GM19351 (cell line): ENCODE measurements around the gene IHH.

Source experiments
- ATAC-seq: cut with Tn5 transposase; IDR thresholded peaks from one replicate; pipeline ENCODE4 v1.9.1; 2021; ENCODE audit warnings: mild to moderate bottlenecking, moderate library complexity; ENCODE audit not compliant: unreplicated experiment

The IHH gene

DNA sequence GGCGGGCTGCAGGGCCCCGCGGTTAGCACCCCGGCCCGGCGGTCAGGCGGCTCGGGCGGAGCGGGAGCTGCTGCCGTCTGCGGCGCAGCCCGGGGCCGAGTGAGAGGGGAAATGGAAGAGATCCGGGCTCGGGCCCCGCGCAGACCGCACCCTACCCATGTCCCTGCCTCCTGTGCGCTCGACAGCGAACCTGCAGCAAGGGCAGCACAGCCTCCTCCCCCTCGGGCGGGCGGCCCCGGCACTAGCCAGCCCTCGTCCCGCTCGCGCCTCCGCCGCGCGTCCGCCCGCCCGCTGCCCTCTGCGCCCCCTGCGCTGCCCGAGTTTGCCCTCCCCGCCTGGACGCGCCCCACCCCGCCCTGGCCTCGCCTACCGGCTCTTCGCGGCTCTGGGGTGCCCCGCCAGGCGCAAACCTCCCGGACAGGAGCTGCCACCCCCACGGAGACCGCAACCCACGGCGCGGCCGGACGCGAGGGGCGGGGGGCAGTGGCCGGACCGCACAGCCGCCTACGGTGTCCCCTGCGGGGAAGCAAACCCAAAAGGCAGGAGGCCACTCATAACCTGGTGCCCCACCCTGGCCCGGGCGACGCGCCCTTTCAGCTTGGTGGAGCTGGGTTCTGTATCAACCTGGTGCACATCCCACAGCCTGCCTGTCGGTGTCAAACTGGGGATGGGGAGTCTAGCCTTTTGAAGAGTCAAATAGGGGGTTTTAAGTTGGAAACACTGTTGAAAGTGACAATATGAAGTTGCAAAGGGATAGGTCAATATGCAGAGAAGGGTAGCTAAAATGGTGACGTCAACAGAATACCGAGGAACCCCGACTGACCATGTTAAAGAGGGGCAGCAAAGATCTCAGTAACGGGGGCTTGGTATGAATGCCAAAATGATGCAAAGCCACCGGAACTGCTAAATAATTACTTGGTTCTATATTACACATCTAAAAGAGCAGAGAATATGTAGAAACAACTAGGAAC lies at the start of gene IHH:
Gene IHH, minus strand, starts transcription at position 101 of the 971 bp plus-strand sequence. CDS start 454 bp downstream, outside the sequence.
- no peak for ATAC-seq

DNA sequence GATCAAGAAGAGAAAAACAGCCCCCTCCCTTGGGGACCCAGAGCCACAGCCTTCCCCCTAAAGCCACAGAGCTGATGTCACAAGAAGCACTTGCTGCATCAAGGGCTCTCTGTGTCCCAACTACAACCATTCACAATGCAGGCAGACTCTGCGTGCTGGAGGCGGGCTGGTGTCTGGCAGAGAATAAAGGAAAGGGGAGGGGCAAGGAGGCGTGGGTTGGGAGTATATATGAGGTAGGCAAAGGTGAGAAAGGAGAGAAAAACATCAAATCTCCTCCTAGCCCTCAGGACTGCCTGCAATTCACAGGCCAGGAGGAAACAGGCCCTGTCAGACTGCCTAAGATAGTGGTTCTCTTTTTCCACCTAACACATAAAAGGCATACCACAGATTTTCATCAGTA lies 48.8 kb upstream of the IHH start:
- ATAC-seq = no peak

DNA sequence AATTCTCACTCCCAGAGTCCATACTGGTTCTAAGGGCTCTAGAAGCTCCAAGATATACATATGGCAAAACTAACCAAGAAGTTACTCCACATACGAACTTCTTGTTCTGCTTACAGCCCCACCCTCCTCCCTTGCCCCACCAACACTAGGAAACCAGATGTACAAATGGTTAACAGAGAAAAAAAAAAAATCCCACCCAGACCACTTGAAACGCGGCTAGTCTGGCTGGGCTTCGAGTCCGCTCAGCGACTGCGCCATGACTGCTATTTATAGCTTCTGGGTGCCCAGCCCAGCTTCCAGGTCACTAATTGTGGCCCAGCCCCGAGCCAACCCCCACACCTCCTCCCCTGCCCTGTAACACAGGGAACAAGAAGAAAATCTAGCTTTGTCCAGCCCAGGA lies 47.0 kb upstream of the IHH start:
- ATAC-seq = no peak

DNA sequence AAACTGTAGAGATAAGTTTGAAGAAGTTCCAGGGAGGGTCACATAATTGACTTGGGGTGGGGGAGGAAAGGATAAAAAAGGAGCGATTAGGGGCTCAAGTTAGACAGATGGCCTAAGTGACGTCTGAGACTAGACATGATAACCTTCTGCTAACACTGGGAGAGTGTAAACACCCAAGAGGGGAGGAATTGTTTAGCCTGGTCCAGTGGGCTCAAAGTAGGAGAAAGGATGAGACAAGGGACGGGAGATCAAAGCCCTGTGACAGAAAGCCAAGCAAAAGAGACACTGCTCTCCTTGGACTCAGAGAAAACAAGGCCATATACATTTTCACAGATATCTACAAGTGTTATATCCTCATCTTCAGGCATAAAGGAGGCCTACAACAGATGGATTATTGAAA lies 45.5 kb upstream of the IHH start:
- ATAC-seq = no peak

DNA sequence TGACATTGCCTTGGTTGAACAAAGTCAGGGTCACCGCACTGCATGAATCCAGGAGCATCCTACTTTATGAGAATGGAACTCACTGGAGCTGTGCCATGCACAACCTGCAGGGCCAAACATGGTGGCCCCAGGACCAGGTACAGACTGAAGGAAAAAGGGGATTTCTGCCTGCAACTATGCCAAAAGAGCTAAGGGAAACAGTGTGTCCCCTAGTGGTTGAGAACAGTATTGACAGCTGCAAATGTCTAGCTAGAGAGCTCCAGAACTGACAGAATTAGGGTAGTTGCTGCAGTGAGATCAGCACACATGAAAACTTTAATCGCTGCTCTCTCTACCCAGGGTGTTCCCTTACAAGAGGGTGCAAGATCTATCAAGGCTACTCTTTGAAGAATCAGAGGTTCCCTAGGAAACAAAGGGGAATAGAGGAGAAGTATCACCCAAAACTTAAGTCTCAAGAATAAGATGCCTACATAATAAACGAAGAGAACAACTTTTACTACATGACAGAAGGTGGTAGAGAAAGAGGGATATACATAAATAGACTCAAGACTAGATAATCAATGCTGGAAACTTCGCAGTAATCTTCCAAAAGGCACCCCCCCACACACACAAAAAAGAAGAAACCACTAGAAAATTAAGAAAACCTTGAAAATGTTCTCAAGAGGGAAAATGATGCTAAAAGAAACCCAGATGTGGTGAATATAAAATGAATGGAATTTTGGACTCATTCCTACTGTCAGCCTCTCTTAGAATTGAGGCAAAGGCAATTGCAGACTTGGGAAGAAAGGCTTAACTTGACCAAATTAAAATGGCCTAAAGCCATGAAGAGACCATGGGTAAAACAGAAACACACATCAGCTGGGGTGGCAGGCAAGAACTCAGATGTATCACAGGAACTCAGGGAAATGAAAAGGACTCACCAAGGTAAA lies 43.6 kb upstream of the IHH start:
- peak; percentile 68 for ATAC-seq

DNA sequence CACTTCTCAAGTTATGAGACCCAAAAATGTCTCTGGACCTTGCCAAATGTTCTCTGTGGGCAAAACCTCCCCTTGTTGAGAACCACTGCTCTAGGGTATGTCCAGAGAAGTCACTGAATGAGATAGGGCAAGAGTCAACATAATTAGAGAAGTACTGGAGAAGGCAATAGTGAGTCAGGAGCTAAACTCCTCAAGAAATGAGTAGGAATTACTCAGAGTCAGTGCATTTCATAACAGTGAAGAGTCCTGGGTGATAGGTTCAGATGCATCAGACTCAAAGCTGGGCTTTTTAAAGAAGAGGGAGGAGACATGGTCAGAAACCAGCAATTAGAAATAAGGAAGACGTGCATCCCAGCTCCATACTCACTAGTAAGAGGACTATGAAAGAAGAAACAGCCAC lies 38.6 kb upstream of the IHH start:
- no peak for ATAC-seq

DNA sequence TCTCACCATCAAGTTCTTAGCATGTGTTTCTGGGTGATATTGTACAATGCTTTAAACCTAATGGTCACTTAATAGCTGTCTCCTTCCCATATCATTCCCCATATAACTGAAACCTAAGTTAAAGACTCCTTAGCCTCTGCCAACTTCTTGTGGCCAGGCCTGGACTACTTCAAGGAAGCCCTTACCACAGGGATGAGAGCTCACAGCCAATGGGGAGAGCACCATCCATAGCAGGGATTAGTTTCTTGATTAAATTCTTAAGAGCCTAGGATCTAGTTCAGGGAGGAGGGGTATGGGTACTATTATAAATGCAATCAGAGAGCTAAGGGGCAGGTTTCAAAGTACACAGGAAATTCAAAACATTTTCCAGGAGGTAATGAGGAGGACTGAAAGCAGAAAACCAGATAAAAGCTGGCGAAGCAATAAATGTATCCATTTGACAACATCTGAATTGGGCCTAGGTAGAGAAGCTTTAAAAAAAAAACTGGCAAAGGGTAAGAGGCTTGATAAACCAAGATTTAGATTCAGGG lies 34.8 kb upstream of the IHH start:
- ATAC-seq = no peak

DNA sequence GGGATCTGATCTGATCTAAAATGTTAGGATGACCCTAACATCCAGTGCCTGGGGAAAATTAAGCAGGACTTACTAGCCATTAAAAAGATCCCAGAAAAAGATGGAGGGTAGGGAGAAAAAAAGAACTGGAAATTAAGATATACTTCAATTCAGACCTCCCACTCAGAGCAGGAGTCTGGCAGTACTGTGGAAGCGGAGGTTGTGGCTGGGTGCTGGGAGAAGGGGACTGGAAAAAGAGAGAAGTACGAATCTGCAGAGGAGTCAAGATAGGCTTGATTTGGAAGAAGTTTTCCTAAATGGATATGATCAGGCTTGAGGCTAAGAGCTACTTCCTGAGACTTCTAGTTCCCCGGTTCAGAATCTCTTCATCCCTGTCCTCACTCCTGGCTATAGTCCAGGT lies 33.5 kb upstream of the IHH start:
- no peak for ATAC-seq

DNA sequence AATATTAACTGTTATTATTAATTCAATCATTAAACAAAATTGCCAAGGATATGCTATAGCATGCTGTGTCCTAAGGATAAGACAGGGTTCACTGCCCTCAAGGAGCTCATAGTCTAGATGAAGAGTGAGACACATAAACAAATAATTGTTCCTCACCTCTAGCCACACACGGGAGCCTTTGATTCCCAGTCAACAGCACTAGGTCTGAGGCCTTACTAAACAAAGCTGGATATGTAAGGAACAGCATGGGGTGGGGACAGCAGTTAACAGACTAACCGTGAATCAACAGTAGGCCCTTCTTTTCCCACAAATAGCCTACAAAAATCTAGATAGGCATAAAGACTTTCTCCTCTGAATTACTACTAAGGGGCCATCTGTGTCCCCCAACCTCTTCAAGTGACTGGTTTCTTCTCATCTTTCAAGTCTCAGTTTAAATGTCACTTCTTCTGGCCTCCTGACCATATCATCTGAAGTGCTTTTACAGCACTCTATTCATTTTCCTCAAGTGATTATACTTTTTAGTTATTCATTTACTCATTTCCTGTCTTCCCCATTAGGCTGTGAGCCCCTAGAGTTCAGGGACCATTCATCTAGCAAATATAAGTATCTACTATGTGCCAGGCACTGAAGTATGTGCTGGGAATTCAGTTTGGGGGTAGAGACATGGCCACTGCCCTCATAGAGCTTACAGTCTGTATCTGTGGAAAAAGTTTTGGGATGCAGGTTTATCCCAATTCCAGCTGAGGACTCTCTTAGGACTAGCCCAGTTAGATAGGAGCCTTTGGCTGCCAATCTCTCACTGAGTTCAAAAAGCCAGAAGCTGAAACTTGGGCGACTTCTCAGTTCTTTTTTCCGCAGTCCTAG lies 29.9 kb upstream of the IHH start:
- no peak for ATAC-seq

DNA sequence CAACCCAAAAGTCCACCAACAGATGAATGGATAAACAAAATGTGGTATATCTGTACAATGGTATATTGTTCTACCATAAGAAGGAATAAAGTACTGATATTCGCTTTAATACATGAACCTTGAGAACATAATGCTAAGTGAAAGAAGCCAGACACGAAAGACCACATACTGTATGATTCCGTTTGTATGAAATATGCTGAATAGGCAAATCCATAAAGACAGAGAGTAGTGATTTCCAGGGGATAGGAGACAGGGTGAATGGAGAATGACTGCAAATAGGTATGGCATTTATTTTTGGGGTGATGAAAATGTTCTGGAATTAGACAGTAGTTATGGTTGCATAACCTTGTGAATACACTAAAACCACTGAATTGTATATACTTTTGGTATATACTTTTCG lies 28.6 kb upstream of the IHH start:
- no peak for ATAC-seq

DNA sequence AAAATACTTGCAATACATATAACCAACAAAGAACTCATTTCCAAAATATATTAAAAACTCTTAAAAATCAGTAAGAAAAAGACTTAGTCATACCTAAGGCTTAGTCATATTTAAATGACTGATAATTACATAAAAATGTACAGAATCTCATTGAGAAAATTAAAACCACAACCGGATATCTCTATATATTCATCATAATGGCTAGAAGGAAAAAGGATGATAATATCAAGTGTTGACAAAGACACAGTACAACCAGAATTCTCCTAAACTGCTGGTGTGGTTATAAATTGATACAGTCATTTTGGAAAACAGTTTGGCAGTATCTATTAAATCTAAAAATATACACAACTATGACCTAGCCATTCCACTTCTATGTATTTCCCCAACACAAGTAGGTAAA lies 27.1 kb upstream of the IHH start:
- no peak for ATAC-seq

DNA sequence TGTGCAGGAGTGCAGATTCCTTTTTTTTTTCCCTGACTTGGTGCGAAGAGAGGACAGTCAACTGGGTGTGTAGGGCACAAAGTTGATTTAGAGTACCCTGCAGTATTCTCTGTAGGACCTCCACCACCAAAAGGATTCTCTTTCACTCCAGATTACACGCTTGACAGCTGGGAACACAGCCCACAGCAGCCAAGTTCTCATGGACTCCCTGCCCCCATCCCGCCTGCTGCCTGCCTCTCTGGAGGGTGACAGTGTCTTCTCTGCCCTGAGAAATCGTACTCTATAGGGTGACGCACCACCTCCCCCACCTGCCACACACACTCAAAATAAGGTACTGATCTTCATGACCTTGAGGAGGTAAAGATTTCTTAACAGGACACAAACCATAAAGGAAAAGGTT lies 26.6 kb upstream of the IHH start:
- no peak for ATAC-seq

DNA sequence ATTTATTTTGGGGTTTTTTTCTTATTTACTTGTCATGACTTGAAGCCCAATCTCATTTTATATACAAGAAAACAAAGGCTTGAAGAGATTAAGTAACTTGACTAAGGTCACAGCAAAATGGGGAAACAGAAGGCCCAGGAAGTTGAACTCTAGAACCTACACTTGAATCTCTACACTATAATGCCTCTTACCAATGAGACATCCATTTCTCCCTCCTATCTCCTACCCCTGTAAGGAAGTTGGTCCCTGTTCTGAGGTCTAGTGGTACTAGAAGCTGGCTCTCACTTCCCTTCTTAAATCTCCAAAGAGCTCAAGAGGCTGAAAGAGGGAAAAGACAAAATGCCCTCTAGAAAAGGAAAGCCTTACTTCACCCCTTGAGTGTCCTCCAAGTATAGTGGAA lies 25.5 kb upstream of the IHH start:
- no peak for ATAC-seq

DNA sequence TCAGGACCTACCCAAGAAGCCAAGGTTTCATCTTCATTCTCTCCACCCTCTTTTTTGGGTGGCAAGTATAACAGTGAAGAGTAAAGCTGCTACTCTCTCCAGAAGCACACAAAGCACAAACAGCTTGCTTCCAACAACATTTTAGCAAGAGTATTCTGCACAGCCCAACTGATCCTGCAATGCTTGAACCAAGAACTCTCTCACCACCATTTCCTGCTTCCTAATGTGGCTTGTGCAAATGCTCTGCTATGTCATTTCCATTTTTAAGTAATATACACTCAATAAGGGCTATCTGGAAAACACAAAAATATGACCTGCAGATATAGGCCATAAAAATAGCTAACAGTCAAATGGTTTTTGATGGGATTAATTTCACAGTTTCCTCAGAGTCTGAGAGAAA lies 24.1 kb upstream of the IHH start:
- no peak for ATAC-seq

DNA sequence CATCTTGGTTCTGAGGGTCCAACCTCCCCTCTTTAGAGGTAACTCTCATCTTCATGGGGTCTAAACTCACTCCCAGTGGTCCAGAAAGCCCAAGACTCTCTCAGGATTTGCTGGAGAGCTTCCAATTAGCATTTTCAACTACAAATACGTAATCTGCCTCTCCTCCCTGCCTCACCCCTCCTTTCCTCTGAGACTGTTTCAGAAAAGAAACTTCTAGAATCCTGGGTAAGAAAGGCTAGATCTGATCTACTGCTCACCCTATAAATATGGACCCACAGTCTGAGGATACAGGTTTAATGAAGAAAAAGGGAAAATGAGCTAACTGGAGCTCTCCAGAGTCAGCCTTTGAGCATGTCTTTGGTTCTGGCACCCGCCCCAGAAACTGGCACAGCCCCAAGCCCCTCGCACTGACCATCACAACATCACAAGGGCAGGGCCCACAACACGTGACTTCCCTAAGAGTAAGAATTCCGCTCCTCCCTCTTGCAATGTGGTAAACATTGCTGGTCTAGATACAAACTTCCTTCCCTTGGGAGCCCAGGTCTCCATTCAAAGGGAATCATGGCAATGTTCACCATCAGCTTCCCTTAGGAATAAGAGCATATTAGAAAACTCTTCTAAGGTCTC lies 21.7 kb upstream of the IHH start:
- no peak for ATAC-seq

DNA sequence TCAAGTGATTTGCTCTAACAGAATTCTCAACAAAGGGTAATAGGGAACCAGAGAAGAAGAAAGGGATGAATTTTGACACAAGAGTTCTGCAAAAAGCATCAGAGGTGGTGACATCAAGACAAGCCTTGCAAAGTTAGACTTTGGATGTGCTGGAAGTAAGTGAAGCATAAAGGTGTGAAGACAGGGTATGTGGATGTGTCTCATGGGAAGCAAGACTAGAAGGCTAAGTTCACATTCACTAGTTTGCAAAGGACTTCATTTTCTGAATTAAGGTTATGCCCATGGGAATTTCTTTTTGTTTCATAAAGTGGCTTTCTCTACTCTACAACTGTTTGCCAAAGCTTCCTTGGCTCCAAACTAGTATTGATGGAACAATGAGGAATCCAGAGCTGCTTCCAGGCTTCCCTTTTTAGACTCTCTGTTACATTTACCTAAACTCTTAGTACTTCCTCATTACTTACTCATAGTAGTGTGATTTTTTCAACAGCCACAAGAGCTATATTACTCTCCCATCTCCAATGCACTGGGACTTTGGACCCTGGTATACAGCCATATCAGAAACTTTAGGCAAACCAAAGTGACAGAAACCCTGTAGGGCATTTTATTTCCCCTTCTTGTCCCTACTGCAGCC lies 21.1 kb upstream of the IHH start:
- ATAC-seq = no peak

DNA sequence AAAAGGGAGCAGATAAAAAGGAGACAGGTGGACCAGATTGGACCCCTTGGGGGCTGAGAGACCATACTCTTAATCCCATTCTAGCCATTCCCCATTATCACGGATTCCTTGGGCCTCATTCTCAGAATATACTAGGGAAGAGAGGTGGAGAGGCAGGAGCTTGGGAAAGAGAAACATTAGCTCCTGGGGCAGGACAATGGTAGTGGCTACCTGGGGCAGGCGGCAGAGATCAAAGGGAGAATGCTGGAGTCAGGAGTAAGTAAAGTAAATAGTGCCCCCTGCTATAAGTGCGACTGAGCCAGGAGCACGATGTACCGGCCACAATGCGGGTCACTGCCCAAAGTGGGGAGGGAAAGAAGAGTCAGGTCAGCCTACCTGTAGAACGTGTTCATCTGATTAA lies 20.4 kb upstream of the IHH start:
- no peak for ATAC-seq

DNA sequence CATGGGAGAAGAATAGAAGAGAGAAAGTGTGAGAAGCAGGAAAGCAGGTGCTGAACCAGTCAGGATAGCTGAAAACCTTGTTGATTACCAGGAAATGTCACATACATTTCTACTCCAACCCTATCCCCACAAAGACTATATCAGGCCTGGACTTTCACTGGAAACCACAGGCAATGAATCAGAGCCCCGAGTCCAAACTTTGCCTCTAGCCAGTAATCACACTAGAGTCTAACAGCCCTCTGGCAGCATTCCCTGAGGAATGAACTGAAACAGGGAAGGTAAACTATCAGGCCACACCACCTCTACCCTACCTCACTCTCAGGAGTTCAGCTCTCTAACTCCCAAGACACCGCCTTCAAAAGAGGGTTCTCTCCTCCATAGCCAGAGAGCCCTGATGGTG lies 18.7 kb upstream of the IHH start:
- no peak for ATAC-seq

DNA sequence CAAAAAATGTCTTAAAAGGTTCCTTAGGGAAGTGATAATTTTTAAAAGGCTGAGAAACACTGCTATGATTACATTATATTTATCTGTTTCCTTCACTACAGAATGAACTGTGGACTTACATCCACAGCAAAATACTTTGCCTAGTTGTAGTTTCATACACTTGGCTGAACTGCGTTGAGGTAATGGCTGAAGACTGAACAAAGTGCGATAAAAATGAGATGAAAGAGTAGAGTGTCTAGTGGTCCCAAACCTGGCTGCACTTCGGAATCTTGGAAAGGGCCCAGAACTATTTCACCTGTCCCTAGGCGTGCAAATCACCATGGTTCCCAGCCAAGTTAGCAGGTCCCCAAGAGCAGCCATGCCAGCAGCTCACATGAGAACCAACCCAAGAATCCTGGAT lies 18.2 kb upstream of the IHH start:
- ATAC-seq = no peak

DNA sequence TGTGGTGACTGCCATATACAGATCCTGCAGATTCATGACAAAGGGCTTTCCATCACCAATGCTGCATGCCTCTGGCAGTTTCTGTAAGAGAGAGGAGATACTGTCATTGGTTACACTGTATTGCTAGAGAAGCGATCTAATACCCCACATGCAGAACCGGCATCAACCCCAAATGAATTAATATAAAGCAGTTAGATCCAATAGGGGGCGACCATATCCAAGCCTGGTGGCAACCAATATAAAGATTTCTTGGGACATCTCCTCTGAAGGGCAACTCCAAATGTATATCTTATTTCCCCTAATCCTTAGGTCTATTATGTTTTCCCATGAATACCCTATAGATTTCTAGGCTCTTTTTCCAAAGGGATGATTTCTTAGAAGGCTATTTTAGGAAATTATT lies 17.4 kb upstream of the IHH start:
- ATAC-seq = no peak
